Subcutaneous abdominal adipose tissue (tissue), 5 donors: ENCODE measurements around the gene HS6ST1.

Source experiments
- H3K27ac ChIP-seq: one replicate; pipeline ENCODE4 v1.7.0; 2013; ENCODE audit warnings: low read depth, mild to moderate bottlenecking, inconsistent platforms, low read length, moderate library complexity
- H3K27me3 ChIP-seq, 5 donors: one replicate each; pipeline ENCODE4 v1.7.0; 2013; ENCODE audit warnings: low read length in 5 of 5, inconsistent platforms in 1 of 5; ENCODE audit not compliant: control insufficient read depth in 5 of 5, insufficient read depth in 4 of 5
- H3K36me3 ChIP-seq, 5 donors: one replicate each; pipeline ENCODE4 v1.7.0; 2013; ENCODE audit warnings: low read length in 5 of 5; ENCODE audit not compliant: control insufficient read depth in 5 of 5, insufficient read depth in 5 of 5
- H3K4me1 ChIP-seq, 5 donors: one replicate each; pipeline ENCODE4 v1.7.0; 2013; ENCODE audit warnings: low read length in 5 of 5, mild to moderate bottlenecking in 3 of 5, moderate library complexity in 1 of 5; ENCODE audit not compliant: control insufficient read depth in 5 of 5, insufficient read depth in 5 of 5
- H3K4me3 ChIP-seq, 5 donors: one replicate each; pipeline ENCODE4 v1.7.0; 2013; ENCODE audit warnings: low read length in 5 of 5, low read depth in 1 of 5
- H3K9ac ChIP-seq, 5 donors: one replicate each; pipeline ENCODE4 v1.7.0; 2013; ENCODE audit warnings: low read length in 5 of 5, mild to moderate bottlenecking in 4 of 5, moderate library complexity in 3 of 5
- H3K9me3 ChIP-seq, 5 donors: one replicate each; pipeline ENCODE4 v1.7.0; 2013; ENCODE audit warnings: low read length in 5 of 5; ENCODE audit not compliant: control insufficient read depth in 5 of 5
- donor health status: healthy.
- donor health status: healthy.
- donor health status: healthy.
- donor health status: healthy.
- donor health status: healthy.

Gene HS6ST1

GRCh38 chr2:128311216-128311754 lies 7.4 kb downstream of the HS6ST1 start:
- H3K9me3 ChIP-seq = no peaks in the 10 kb centered on the region
- peaks cover 0 to 6% (median 0%) of the 10 kb centered on the region in 5 donors for H3K36me3 ChIP-seq
- H3K9ac ChIP-seq = no peak overlapping the region
- no peak overlapping the region for H3K27ac ChIP-seq
- H3K4me1 ChIP-seq = peaks cover 10 to 92% (median 70%) of the 10 kb centered on the region in 5 donors
- H3K27me3 ChIP-seq = no peaks in the 10 kb centered on the region
- no peak overlapping the region for H3K4me3 ChIP-seq

- Histone ChIP-seq H3K9me3 (no peaks in the 10 kb centered on the region), H3K27me3 (no peaks in the 10 kb centered on the region), H3K4me1 (peaks cover 14 to 92% (median 70%) of the 10 kb centered on the region in 5 donors), H3K27ac (no peak overlapping the region), H3K36me3 (peaks cover 0 to 6% (median 0%) of the 10 kb centered on the region in 5 donors), H3K4me3 (no peak overlapping the region), H3K9ac (no peak overlapping the region)
Measured at GRCh38 chr2:128310761-128311160, 7.9 kb downstream of the HS6ST1 start.

- H3K4me3 ChIP-seq = no peak overlapping the region
- peaks cover 0 to 6% (median 0%) of the 10 kb centered on the region in 5 donors for H3K36me3 ChIP-seq
- H3K27me3 ChIP-seq = no peaks in the 10 kb centered on the region
- H3K9me3 ChIP-seq = no peaks in the 10 kb centered on the region
- H3K9ac ChIP-seq = peak overlapping the region in 1 of 5 donors; percentile 14
- no peak overlapping the region for H3K27ac ChIP-seq
- H3K4me1 ChIP-seq = peaks cover 17 to 92% (median 70%) of the 10 kb centered on the region in 5 donors
Measured at GRCh38 chr2:128310094-128310716, 8.5 kb downstream of the HS6ST1 start.

GRCh38 chr2:128309280-128310093 lies 9.2 kb downstream of the HS6ST1 start:
- Histone ChIP-seq H3K27ac (no peak overlapping the region), H3K9ac (peak overlapping the region in 2 of 5 donors; percentile 14 to 35), H3K4me3 (no peak overlapping the region), H3K27me3 (no peaks in the 10 kb centered on the region), H3K4me1 (peaks cover 19 to 92% (median 70%) of the 10 kb centered on the region in 5 donors), H3K36me3 (peaks cover 0 to 6% (median 0%) of the 10 kb centered on the region in 5 donors), H3K9me3 (no peaks in the 10 kb centered on the region)

- H3K4me3 ChIP-seq = no peak overlapping the region
- no peak overlapping the region for H3K27ac ChIP-seq
- no peaks in the 10 kb centered on the region for H3K27me3 ChIP-seq
- H3K9me3 ChIP-seq = no peaks in the 10 kb centered on the region
- H3K4me1 ChIP-seq = peaks cover 17 to 90% (median 64%) of the 10 kb centered on the region in 5 donors
- H3K36me3 ChIP-seq = peaks cover 0 to 2% (median 0%) of the 10 kb centered on the region in 5 donors
- H3K9ac ChIP-seq = no peak overlapping the region
Measured at GRCh38 chr2:128308889-128309279, 9.8 kb downstream of the HS6ST1 start.

- peaks cover 17 to 89% (median 59%) of the 10 kb centered on the region in 5 donors for H3K4me1 ChIP-seq
- H3K36me3 ChIP-seq = no peaks in the 10 kb centered on the region
- H3K9me3 ChIP-seq = no peaks in the 10 kb centered on the region
- H3K4me3 ChIP-seq = no peak overlapping the region
- H3K27ac ChIP-seq = no peak overlapping the region
- H3K9ac ChIP-seq = no peak overlapping the region
- H3K27me3 ChIP-seq = no peaks in the 10 kb centered on the region
Measured at GRCh38 chr2:128308284-128308731, 10.4 kb downstream of the HS6ST1 start.

- no peaks in the 10 kb centered on the region for H3K36me3 ChIP-seq
- H3K9me3 ChIP-seq = no peaks in the 10 kb centered on the region
- no peak overlapping the region for H3K4me3 ChIP-seq
- H3K27ac ChIP-seq = no peak overlapping the region
- peaks cover 17 to 91% (median 59%) of the 10 kb centered on the region in 5 donors for H3K4me1 ChIP-seq
- H3K27me3 ChIP-seq = no peaks in the 10 kb centered on the region
- H3K9ac ChIP-seq = no peak overlapping the region
Measured at GRCh38 chr2:128307595-128307994, 11.1 kb downstream of the HS6ST1 start.

GRCh38 chr2:128306931-128307460 lies 11.7 kb downstream of the HS6ST1 start:
- Histone ChIP-seq H3K27ac (no peak overlapping the region), H3K36me3 (no peaks in the 10 kb centered on the region), H3K4me1 (peaks cover 17 to 93% (median 61%) of the 10 kb centered on the region in 5 donors), H3K9me3 (no peaks in the 10 kb centered on the region), H3K9ac (no peak overlapping the region), H3K27me3 (no peaks in the 10 kb centered on the region), H3K4me3 (no peak overlapping the region)

GRCh38 chr2:128306081-128306930 lies 12.4 kb downstream of the HS6ST1 start:
- Histone ChIP-seq H3K9ac (peak overlapping the region in 3 of 5 donors; percentile 26 to 54 (median 36)), H3K4me1 (peaks cover 19 to 93% (median 64%) of the 10 kb centered on the region in 5 donors), H3K9me3 (no peaks in the 10 kb centered on the region), H3K27ac (no peak overlapping the region), H3K4me3 (peak overlapping the region in 2 of 5 donors; percentile 7 to 31), H3K27me3 (no peaks in the 10 kb centered on the region), H3K36me3 (no peaks in the 10 kb centered on the region)
